ENCODE data around the gene SPOCK1.

SPOCK1 gene

GRCh38 chr5:137383909-137384308 lies 115.2 kb downstream of the SPOCK1 start:
- DNase-seq (ENCODE audit: low read depth): no peak
- H3K4me3 ChIP-seq (ENCODE audit: low read length): no peak overlapping the region
- no peak for TF ChIP-seq CTCF (conservative IDR thresholded peaks at IDR 0.05; ENCODE audit: low read depth, low read length)

GRCh38 chr5:137381555-137381954 lies 117.6 kb downstream of the SPOCK1 start:
- no peak for TF ChIP-seq CTCF (conservative IDR thresholded peaks at IDR 0.05; ENCODE audit: low read depth, low read length)
- no peak overlapping the region for H3K4me3 ChIP-seq (ENCODE audit: low read length)
- no peak for DNase-seq (ENCODE audit: low read depth)

- H3K4me3 ChIP-seq (ENCODE audit: low read length): no peak overlapping the region
- no peak for DNase-seq (ENCODE audit: low read depth)
- TF ChIP-seq CTCF (conservative IDR thresholded peaks at IDR 0.05; ENCODE audit: low read depth, low read length): no peak
Measured at GRCh38 chr5:137379555-137380286, 119.4 kb downstream of the SPOCK1 start.

- no peak overlapping the region for H3K4me3 ChIP-seq (ENCODE audit: low read length)
- DNase-seq (ENCODE audit: low read depth): no peak
- no peak for TF ChIP-seq CTCF (conservative IDR thresholded peaks at IDR 0.05; ENCODE audit: low read depth, low read length)
Measured at GRCh38 chr5:137375741-137376526, 123.2 kb downstream of the SPOCK1 start.

- no peak overlapping the region for H3K4me3 ChIP-seq (ENCODE audit: low read length)
- DNase-seq (ENCODE audit: low read depth): peak; percentile 25
- no peak for TF ChIP-seq CTCF (conservative IDR thresholded peaks at IDR 0.05; ENCODE audit: low read depth, low read length)
Measured at GRCh38 chr5:137374110-137374714, 124.9 kb downstream of the SPOCK1 start.

- DNase-seq (ENCODE audit: low read depth): no peak
- no peak overlapping the region for H3K4me3 ChIP-seq (ENCODE audit: low read length)
- TF ChIP-seq CTCF (conservative IDR thresholded peaks at IDR 0.05; ENCODE audit: low read depth, low read length): no peak
Measured at GRCh38 chr5:137372773-137373160, 126.4 kb downstream of the SPOCK1 start.
